K562 (cell line): ENCODE results near the gene NUP188. TPM values are rescaled to one million over a fixed set of nuclear protein-coding genes. Genes with fewer than 3 reads are reported as not detected.
A peak's percentile ranks its signal among the peaks of the same experiment; 100 is the strongest.

ENCODE experiments used
- CBX2 ChIP-seq: fragments of 200-600 bp; sonication (generic); IDR thresholded peaks from one replicate; pipeline ENCODE4 v1.6.1; 2012; ENCODE audit warnings: mild to moderate bottlenecking, low read length, inconsistent platforms; ENCODE audit not compliant: insufficient read depth, poor library complexity, severe bottlenecking
- COPS2 ChIP-seq: fragments of 450-650 bp; conservative IDR thresholded peaks from 2 replicates; pipeline ENCODE4 v1.6.1; 2016; ENCODE audit warnings: mild to moderate bottlenecking, moderate library complexity
- DPF2 ChIP-seq: fragments of 450-650 bp; IDR thresholded peaks from 2 replicates; pipeline ENCODE4 v1.6.1; 2016
- EP300 ChIP-seq: IDR thresholded peaks from 2 replicates; pipeline ENCODE4 v1.6.1; 2012; ENCODE audit warnings: low read length, improper control_type of control experiment
- HDAC8 ChIP-seq: fragments of 450-650 bp; IDR thresholded peaks from 2 replicates; pipeline ENCODE4 v1.6.1; 2016; ENCODE audit warnings: mild to moderate bottlenecking, missing genetic modification characterization, moderate library complexity, missing compliant biosample characterization
- HNRNPUL1 ChIP-seq: fragments of 200-400 bp; formaldehyde crosslinking; IDR thresholded peaks from 2 replicates; pipeline ENCODE4 v1.6.1; 2017; ENCODE audit warnings: low read length
- MAFF ChIP-seq: IDR thresholded peaks from 2 replicates; pipeline ENCODE4 v1.6.1; 2012; ENCODE audit warnings: low read length, improper control_type of control experiment
- MEF2A ChIP-seq: IDR thresholded peaks from 2 replicates; pipeline ENCODE4 v1.6.1; 2011; ENCODE audit warnings: low read depth, mild to moderate bottlenecking, low read length, moderate library complexity; ENCODE audit not compliant: control insufficient read depth
- PCBP1 ChIP-seq: fragments of 200-400 bp; formaldehyde crosslinking; IDR thresholded peaks from 2 replicates; pipeline ENCODE4 v1.6.1; 2018; ENCODE audit warnings: mild to moderate bottlenecking, low read depth, low read length; ENCODE audit not compliant: poor library complexity, severe bottlenecking
- SMARCA4 ChIP-seq: fragments of 450-650 bp; IDR thresholded peaks from 2 replicates; pipeline ENCODE4 v1.6.1; 2016
- SOX6 ChIP-seq: fragments of 450-650 bp; IDR thresholded peaks from 2 replicates; pipeline ENCODE4 v1.6.1; 2014; ENCODE audit warnings: mild to moderate bottlenecking
- TEAD1 ChIP-seq, 2 experiments: fragments of 450-650 bp in 1 of 2; sonication (generic) in 1 of 2; formaldehyde crosslinking; IDR thresholded peaks; 2 replicates each; pipeline versions ENCODE4 v1.4.0 to v1.8.0; 2020 to 2022; ENCODE audit warnings: mild to moderate bottlenecking in 2 of 2, missing genetic modification reagents in 1 of 2
- ZNF232 ChIP-seq: sonication (generic); formaldehyde crosslinking; IDR thresholded peaks from 2 replicates; pipeline ENCODE4 v1.8.0; 2022; ENCODE audit warnings: mild to moderate bottlenecking, missing genetic modification reagents
- polyA plus RNA-seq, 8 experiments: library from polyadenylated mRNA; depleted of rRNA in 4 of 8; stranded (reverse) in 5 of 8; unstranded in 3 of 8; fragments of >200 nt; fragmentation: Nextera tagmentation in 2 of 8; fragmentation: Illumina TruSeq in 1 of 8; extraction: Ambion mirVana in 2 of 8; extraction: Trizol in 1 of 8; gene quantifications; 2 replicates each; pipeline versions ENCODE4 v1.2.1 to v1.2.3, GENCODE V29; 2011 to 2014; ENCODE audit warnings: inconsistent platforms in 1 of 8, missing spikeins in 1 of 8
- total RNA-seq, 7 experiments: library from RNA; depleted of rRNA in 6 of 7; stranded (reverse); fragments of >200 nt in 6 of 7; fragmentation: Illumina TruSeq in 2 of 7; extraction: Trizol in 2 of 7; gene quantifications; 2 replicates each; pipeline versions ENCODE4 v1.2.1 to v1.2.3, GENCODE V29; 2011 to 2021; ENCODE audit warnings: low replicate concordance in 1 of 7
- TF ChIP-seq, protein P1 (sequence below): fragments of 150-350 bp; IDR thresholded peaks from 2 replicates; pipeline ENCODE4 v1.6.1; 2014; ENCODE audit warnings: low read depth, mild to moderate bottlenecking, low read length, borderline replicate concordance
- TF ChIP-seq, protein P2 (sequence below): IDR thresholded peaks from 3 replicates; pipeline ENCODE4 v1.6.1; 2011; ENCODE audit warnings: borderline replicate concordance, mild to moderate bottlenecking, moderate library complexity; ENCODE audit not compliant: insufficient read length; ENCODE audit errors: extremely low read depth
- TF ChIP-seq, protein P3 (sequence below), 2 experiments: IDR thresholded peaks; 2 replicates each; pipeline ENCODE4 v1.6.1; 2012; ENCODE audit warnings: improper control_type of control experiment in 2 of 2, low read depth in 2 of 2, low read length in 2 of 2, borderline replicate concordance in 1 of 2
- TF ChIP-seq, protein P4 (sequence below): IDR thresholded peaks from 2 replicates; pipeline ENCODE4 v1.6.1; 2012; ENCODE audit warnings: low read depth, low read length, improper control_type of control experiment, borderline replicate concordance

Gene NUP188
- total and polyA plus RNA-seq, 9 of the 15 experiments (the other 6 are each of a cell fraction or from before 2014, with no cell fraction given): 11.7 to 135 (median 70.6) TPM

DNA sequence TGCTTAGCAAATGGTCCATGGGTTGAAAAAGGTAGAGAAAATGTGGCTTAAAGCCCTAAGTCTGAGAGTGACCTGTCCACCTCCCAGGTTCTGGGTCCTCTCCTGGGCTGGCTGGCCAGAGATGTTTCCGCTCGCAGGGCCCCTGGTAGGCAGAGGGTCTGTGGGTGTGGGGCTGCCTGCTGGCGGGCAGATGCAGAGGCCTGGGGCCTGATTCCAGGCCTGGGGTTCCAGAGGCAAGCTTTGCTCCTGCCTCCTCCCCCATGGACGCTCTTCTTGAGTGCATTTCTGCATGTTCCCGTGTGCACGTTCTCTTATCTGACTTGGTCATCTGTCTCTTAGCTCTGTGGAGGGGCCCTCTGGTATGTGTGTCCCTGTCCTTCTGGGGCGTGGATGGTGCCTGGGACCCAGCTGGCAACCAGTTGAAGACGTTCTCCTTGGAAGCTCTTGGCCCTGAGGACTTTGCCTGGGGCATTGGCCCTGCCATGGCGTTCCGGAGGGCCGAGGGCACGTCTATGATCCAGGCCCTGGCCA is 92.7 kb downstream of the NUP188 start (continued):
- TF ChIP-seq, protein P1, sequence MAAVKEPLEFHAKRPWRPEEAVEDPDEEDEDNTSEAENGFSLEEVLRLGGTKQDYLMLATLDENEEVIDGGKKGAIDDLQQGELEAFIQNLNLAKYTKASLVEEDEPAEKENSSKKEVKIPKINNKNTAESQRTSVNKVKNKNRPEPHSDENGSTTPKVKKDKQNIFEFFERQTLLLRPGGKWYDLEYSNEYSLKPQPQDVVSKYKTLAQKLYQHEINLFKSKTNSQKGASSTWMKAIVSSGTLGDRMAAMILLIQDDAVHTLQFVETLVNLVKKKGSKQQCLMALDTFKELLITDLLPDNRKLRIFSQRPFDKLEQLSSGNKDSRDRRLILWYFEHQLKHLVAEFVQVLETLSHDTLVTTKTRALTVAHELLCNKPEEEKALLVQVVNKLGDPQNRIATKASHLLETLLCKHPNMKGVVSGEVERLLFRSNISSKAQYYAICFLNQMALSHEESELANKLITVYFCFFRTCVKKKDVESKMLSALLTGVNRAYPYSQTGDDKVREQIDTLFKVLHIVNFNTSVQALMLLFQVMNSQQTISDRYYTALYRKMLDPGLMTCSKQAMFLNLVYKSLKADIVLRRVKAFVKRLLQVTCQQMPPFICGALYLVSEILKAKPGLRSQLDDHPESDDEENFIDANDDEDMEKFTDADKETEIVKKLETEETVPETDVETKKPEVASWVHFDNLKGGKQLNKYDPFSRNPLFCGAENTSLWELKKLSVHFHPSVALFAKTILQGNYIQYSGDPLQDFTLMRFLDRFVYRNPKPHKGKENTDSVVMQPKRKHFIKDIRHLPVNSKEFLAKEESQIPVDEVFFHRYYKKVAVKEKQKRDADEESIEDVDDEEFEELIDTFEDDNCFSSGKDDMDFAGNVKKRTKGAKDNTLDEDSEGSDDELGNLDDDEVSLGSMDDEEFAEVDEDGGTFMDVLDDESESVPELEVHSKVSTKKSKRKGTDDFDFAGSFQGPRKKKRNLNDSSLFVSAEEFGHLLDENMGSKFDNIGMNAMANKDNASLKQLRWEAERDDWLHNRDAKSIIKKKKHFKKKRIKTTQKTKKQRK: no peak
- TF ChIP-seq HNRNPUL1 (no peak), COPS2 (no peak), MAFF (no peak), MEF2A (no peak), TEAD1 (CRISPR knock-in tag; IDR thresholded peaks at IDR 0.05) (peak; percentile 38 to 59; a peak in 1 of 4 replicates), ZNF232 (no peak), EP300 (peak; percentile 31; the same call in 1 of the 2 replicates), SMARCA4 (peak; percentile 43; the same call in 1 of the 2 replicates), PCBP1 (no peak), SOX6 (no peak), CBX2 (no peak), HDAC8 (tag) (no peak), DPF2 (peak; percentile 66)
- TF ChIP-seq, protein P2, sequence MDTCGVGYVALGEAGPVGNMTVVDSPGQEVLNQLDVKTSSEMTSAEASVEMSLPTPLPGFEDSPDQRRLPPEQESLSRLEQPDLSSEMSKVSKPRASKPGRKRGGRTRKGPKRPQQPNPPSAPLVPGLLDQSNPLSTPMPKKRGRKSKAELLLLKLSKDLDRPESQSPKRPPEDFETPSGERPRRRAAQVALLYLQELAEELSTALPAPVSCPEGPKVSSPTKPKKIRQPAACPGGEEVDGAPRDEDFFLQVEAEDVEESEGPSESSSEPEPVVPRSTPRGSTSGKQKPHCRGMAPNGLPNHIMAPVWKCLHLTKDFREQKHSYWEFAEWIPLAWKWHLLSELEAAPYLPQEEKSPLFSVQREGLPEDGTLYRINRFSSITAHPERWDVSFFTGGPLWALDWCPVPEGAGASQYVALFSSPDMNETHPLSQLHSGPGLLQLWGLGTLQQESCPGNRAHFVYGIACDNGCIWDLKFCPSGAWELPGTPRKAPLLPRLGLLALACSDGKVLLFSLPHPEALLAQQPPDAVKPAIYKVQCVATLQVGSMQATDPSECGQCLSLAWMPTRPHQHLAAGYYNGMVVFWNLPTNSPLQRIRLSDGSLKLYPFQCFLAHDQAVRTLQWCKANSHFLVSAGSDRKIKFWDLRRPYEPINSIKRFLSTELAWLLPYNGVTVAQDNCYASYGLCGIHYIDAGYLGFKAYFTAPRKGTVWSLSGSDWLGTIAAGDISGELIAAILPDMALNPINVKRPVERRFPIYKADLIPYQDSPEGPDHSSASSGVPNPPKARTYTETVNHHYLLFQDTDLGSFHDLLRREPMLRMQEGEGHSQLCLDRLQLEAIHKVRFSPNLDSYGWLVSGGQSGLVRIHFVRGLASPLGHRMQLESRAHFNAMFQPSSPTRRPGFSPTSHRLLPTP: no peak
- TF ChIP-seq, protein P3, sequence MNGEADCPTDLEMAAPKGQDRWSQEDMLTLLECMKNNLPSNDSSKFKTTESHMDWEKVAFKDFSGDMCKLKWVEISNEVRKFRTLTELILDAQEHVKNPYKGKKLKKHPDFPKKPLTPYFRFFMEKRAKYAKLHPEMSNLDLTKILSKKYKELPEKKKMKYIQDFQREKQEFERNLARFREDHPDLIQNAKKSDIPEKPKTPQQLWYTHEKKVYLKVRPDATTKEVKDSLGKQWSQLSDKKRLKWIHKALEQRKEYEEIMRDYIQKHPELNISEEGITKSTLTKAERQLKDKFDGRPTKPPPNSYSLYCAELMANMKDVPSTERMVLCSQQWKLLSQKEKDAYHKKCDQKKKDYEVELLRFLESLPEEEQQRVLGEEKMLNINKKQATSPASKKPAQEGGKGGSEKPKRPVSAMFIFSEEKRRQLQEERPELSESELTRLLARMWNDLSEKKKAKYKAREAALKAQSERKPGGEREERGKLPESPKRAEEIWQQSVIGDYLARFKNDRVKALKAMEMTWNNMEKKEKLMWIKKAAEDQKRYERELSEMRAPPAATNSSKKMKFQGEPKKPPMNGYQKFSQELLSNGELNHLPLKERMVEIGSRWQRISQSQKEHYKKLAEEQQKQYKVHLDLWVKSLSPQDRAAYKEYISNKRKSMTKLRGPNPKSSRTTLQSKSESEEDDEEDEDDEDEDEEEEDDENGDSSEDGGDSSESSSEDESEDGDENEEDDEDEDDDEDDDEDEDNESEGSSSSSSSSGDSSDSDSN (IDR thresholded peaks at IDR 0.05; ENCODE audit: borderline replicate concordance in 1 of 2, low read depth in 2 of 2, low read length in 2 of 2): 0 out of 4 replicates have a peak, but pooled peaks of 1 of the 2 experiments have one; percentile 47
- TF ChIP-seq, protein P4, sequence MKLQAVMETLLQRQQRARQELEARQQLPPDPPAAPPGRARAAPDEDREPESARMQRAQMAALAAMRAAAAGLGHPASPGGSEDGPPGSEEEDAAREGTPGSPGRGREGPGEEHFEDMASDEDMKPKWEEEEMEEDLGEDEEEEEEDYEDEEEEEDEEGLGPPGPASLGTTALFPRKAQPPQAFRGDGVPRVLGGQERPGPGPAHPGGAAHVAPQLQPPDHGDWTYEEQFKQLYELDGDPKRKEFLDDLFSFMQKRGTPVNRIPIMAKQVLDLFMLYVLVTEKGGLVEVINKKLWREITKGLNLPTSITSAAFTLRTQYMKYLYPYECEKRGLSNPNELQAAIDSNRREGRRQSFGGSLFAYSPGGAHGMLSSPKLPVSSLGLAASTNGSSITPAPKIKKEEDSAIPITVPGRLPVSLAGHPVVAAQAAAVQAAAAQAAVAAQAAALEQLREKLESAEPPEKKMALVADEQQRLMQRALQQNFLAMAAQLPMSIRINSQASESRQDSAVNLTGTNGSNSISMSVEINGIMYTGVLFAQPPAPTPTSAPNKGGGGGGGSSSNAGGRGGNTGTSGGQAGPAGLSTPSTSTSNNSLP: no peak
